ENCODE results near the gene MPPED1.

Gene MPPED1

GRCh38 chr22:43521716-43522115 is 109.9 kb downstream of the MPPED1 start:
- DNase-seq (ENCODE audit: low read depth) = no peak

GRCh38 chr22:43526117-43526655 is 114.4 kb downstream of the MPPED1 start:
- no peak for DNase-seq (ENCODE audit: low read depth)

GRCh38 chr22:43526946-43527345 is 115.1 kb downstream of the MPPED1 start:
- DNase-seq (ENCODE audit: low read depth) = no peak

- DNase-seq (ENCODE audit: low read depth) = no peak
These were observed 117.0 kb downstream of the MPPED1 start for GRCh38 chr22:43528601-43529360.

GRCh38 chr22:43529461-43529860 is 117.6 kb downstream of the MPPED1 start:
- DNase-seq (ENCODE audit: low read depth) = no peak

- no peak for DNase-seq (ENCODE audit: low read depth)
These were observed 118.1 kb downstream of the MPPED1 start for GRCh38 chr22:43529934-43530333.

- DNase-seq (ENCODE audit: low read depth) = no peak
These were observed 118.8 kb downstream of the MPPED1 start for GRCh38 chr22:43530349-43531201.

- no peak for DNase-seq (ENCODE audit: low read depth)
These were observed 119.8 kb downstream of the MPPED1 start for GRCh38 chr22:43531651-43532050.

- no peak for DNase-seq (ENCODE audit: low read depth)
These were observed 120.7 kb downstream of the MPPED1 start for GRCh38 chr22:43532301-43533155.

GRCh38 chr22:43533156-43533530 is 121.3 kb downstream of the MPPED1 start:
- no peak for DNase-seq (ENCODE audit: low read depth)

GRCh38 chr22:43533656-43534428 is 122.0 kb downstream of the MPPED1 start:
- DNase-seq (ENCODE audit: low read depth) = no peak

GRCh38 chr22:43534916-43535315 is 123.1 kb downstream of the MPPED1 start:
- no peak for DNase-seq (ENCODE audit: low read depth)

- DNase-seq (ENCODE audit: low read depth) = no peak
These were observed 123.5 kb downstream of the MPPED1 start for GRCh38 chr22:43535336-43535735.

- peak; percentile 9 for DNase-seq (ENCODE audit: low read depth)
These were observed 123.9 kb downstream of the MPPED1 start for GRCh38 chr22:43535741-43536140.

GRCh38 chr22:43537019-43537585 is 125.3 kb downstream of the MPPED1 start:
- no peak for DNase-seq (ENCODE audit: low read depth)

GRCh38 chr22:43539572-43540528 is 128.0 kb downstream of the MPPED1 start:
- no peak for DNase-seq (ENCODE audit: low read depth)

- no peak for DNase-seq (ENCODE audit: low read depth)
These were observed 128.7 kb downstream of the MPPED1 start for GRCh38 chr22:43540529-43540923.

GRCh38 chr22:43541022-43541421 is 129.2 kb downstream of the MPPED1 start:
- no peak for DNase-seq (ENCODE audit: low read depth)

GRCh38 chr22:43541462-43542407 is 129.9 kb downstream of the MPPED1 start:
- no peak for DNase-seq (ENCODE audit: low read depth)

Data from stromal cell of bone marrow (primary cell).